Upper lobe of left lung (tissue), 4 donors: ENCODE results near the gene COL23A1.

Experiments
- EP300 ChIP-seq, 4 donors: sonication (generic); formaldehyde crosslinking; IDR thresholded peaks; one replicate each; pipeline ENCODE4 v1.5.1; 2017; ENCODE audit warnings: antibody characterized with exemption in 4 of 4, control low read depth in 2 of 4
- POLR2A ChIP-seq, 4 donors: fragments of 450-650 bp; IDR thresholded peaks; one replicate each; pipeline ENCODE4 v1.5.1; 2016 to 2017; ENCODE audit warnings: antibody characterized with exemption in 4 of 4, mild to moderate bottlenecking in 2 of 4
- POLR2AphosphoS5 ChIP-seq, 2 donors: sonication (generic); formaldehyde crosslinking; IDR thresholded peaks; one replicate each; pipeline ENCODE4 v1.5.1; 2017; ENCODE audit warnings: antibody characterized with exemption in 2 of 2
- TF ChIP-seq, protein P1 (sequence below), 6 experiments: fragments of 450-650 bp in 4 of 6; fragments of 200-600 bp in 2 of 6; sonication (generic) in 2 of 6; IDR thresholded peaks; one replicate each; pipeline ENCODE4 v1.5.1; 2016 to 2019; ENCODE audit warnings: antibody characterized with exemption in 6 of 6

DNA sequence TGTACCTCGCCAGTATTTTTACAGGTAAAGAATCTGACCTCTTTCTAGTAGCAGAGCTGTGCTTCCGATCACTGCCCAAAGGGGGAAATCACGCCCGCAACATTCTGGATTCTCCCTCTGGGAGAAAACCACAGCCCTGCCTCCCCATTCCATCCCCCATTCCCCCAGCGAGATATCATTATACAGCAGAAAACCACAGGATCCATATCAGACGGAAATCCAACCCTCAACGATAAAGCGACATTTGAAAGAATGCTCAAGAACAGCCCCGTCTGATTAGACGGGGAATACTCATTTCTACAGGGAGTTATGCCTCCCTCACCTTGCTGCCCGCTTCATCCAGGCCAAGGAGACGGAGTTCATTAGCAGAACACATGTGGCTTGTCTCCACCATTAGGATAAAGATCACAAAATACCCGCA, 172.8 kb downstream of the COL23A1 start:
- TF ChIP-seq, protein P1, sequence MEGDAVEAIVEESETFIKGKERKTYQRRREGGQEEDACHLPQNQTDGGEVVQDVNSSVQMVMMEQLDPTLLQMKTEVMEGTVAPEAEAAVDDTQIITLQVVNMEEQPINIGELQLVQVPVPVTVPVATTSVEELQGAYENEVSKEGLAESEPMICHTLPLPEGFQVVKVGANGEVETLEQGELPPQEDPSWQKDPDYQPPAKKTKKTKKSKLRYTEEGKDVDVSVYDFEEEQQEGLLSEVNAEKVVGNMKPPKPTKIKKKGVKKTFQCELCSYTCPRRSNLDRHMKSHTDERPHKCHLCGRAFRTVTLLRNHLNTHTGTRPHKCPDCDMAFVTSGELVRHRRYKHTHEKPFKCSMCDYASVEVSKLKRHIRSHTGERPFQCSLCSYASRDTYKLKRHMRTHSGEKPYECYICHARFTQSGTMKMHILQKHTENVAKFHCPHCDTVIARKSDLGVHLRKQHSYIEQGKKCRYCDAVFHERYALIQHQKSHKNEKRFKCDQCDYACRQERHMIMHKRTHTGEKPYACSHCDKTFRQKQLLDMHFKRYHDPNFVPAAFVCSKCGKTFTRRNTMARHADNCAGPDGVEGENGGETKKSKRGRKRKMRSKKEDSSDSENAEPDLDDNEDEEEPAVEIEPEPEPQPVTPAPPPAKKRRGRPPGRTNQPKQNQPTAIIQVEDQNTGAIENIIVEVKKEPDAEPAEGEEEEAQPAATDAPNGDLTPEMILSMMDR (IDR thresholded peaks at IDR 0.05) = no peak
- TF ChIP-seq POLR2A (IDR thresholded peaks at IDR 0.05) = no peak
- no peak for TF ChIP-seq POLR2AphosphoS5 (IDR thresholded peaks at IDR 0.05)
- TF ChIP-seq EP300 (IDR thresholded peaks at IDR 0.05) = no peak
